Ovary (tissue), 9 donors: Measurements from ENCODE around the gene APBB2. TPM values are rescaled to one million over a fixed set of nuclear protein-coding genes. Genes with fewer than 3 reads are reported as not detected.

Experiments used
- DNase-seq, 5 donors: peaks; one replicate each; pipeline ENCODE4 v3.0.0-alpha.2; 2019 to 2020
- H3K27ac ChIP-seq, 2 donors: fragments of 200-600 bp; one replicate each; pipeline versions ENCODE4 v1.5.1 to v1.8.0; 2019 to 2022
- H3K27me3 ChIP-seq: fragments of 200-600 bp; one replicate; pipeline ENCODE4 v1.8.0; 2022
- H3K36me3 ChIP-seq: fragments of 200-600 bp; sonication (generic); one replicate; pipeline ENCODE4 v1.5.1; 2019
- H3K4me1 ChIP-seq: one replicate; pipeline ENCODE4 v1.8.1; 2013; ENCODE audit warnings: mild to moderate bottlenecking, moderate library complexity; ENCODE audit not compliant: insufficient read depth
- H3K4me3 ChIP-seq: fragments of 200-600 bp; sonication (generic); one replicate; pipeline ENCODE4 v1.5.1; 2017
- H3K9me3 ChIP-seq, 2 donors: fragments of 200-600 bp in 1 of 2; sonication (generic) in 1 of 2; one replicate each; pipeline versions ENCODE4 v1.5.1 to v1.8.1; 2013 to 2019; ENCODE audit warnings: mild to moderate bottlenecking in 1 of 2, moderate library complexity in 1 of 2
- EP300 ChIP-seq: sonication (generic); formaldehyde crosslinking; IDR thresholded peaks from one replicate; pipeline ENCODE4 v1.6.1; 2017; ENCODE audit warnings: antibody characterized with exemption
- POLR2A ChIP-seq: fragments of 450-650 bp; IDR thresholded peaks from one replicate; pipeline ENCODE4 v1.6.1; 2017; ENCODE audit warnings: antibody characterized with exemption, mild to moderate bottlenecking, moderate library complexity
- WGBS, 3 donors: extraction: QIAGEN DNeasy Blood & Tissue Kit in 1 of 3; methylation state at CpG; one replicate each; pipeline versions ENCODE4 v1.1.5 to v1.1.7; 2013 to 2017; 5-methylcytosine and 5-hydroxymethylcytosine counted together
- intact Hi-C, 4 donors: fragments of 100-400 bp; cut with DNase I; formaldehyde crosslinking; loops; one replicate each; pipeline versions ENCODE4 v1.11.0 to v1.15.1; 2022 to 2023
- polyA plus RNA-seq, 2 donors: library from polyadenylated mRNA; stranded (reverse); fragments of 200-250 nt in 1 of 2; fragments of 350-450 nt in 1 of 2; fragmentation: Illumina TruSeq in 1 of 2; extraction: RNeasy Lipid Tissue Mini Kit (QIAGEN cat#74804) in 1 of 2; gene quantifications; one replicate each; pipeline ENCODE4 v1.2.3, GENCODE V29; 2013 to 2014
- total RNA-seq, 7 donors: library from RNA; depleted of rRNA in 2 of 7; stranded (reverse); fragments of >200 nt in 2 of 7; fragmentation: NEBNext Ultra II Directional in 3 of 7; extraction: Animal tissue kit (Norgen Biotek cat#: 25700) in 3 of 7; gene quantifications; one replicate each; pipeline versions ENCODE4 v1.1.0 to v1.2.4, GENCODE V29; 2016 to 2023
- TF ChIP-seq, protein P1 (sequence below), 3 donors: fragments of 450-650 bp in 2 of 3; fragments of 200-600 bp in 1 of 3; IDR thresholded peaks; one replicate each; pipeline versions ENCODE4 v1.5.1 to v1.8.0; 2016 to 2022; ENCODE audit warnings: antibody characterized with exemption in 3 of 3, mild to moderate bottlenecking in 1 of 3
- donor health status: DM: no; HTN: no; CAD: no; lungs with moderate emphysema.
- donor health status: DM: no; HTN: no; CAD: no.
- donor health status: Bipolar disorder and iron deficiency.
- donor health status: DM: yes; HTN: yes; CAD: no.
- donor health status: DM: no; HTN: no; CAD: no.
- donor health status: DM: yes; HTN: yes; CAD: no.

APBB2 gene
- total and polyA plus RNA-seq, 9 donors = 30.9 to 163 (median 80.1) TPM

DNA sequence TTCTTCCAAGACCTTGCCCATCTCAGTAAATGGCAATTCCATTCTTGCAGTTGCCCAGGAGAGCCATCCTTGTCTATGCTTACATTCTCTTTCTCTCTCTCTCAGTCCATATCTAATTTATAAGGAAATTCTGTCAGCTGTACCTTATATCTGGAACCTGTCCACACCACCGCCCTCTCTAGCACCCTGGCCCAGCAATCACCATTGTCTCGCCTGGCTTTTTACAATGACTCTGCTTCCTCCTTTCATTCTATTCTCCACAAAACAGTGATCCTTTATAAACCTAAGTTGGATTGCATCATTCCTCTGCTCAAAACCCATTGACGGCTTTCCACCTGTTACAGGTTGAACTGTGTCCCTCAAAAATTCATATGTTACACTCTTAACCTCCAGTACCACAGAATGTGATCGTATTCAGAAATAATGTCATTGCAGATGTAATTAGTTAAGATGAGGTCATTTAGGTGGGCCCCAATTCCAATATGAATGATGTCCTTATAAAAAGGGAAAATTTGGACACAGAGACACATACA lies 31.3 kb downstream of the APBB2 start:
- Histone ChIP-seq H3K36me3 (no peaks in the 10 kb centered on the region), H3K4me1 (peaks cover 14% of the 10 kb centered on the region), H3K27me3 (no peaks in the 10 kb centered on the region), H3K27ac (no peak overlapping the region), H3K9me3 (no peaks in the 10 kb centered on the region), H3K4me3 (no peak overlapping the region)
- no peak for DNase-seq
- TF ChIP-seq POLR2A (no peak), EP300 (no peak)
- TF ChIP-seq, protein P1, sequence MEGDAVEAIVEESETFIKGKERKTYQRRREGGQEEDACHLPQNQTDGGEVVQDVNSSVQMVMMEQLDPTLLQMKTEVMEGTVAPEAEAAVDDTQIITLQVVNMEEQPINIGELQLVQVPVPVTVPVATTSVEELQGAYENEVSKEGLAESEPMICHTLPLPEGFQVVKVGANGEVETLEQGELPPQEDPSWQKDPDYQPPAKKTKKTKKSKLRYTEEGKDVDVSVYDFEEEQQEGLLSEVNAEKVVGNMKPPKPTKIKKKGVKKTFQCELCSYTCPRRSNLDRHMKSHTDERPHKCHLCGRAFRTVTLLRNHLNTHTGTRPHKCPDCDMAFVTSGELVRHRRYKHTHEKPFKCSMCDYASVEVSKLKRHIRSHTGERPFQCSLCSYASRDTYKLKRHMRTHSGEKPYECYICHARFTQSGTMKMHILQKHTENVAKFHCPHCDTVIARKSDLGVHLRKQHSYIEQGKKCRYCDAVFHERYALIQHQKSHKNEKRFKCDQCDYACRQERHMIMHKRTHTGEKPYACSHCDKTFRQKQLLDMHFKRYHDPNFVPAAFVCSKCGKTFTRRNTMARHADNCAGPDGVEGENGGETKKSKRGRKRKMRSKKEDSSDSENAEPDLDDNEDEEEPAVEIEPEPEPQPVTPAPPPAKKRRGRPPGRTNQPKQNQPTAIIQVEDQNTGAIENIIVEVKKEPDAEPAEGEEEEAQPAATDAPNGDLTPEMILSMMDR (IDR thresholded peaks at IDR 0.05) = no peak
- intact Hi-C loops = no loop called here
- 96 to 99% (median 97%) methylated on average over 4 of the region's 4 CpGs for WGBS, 3 donors

DNA sequence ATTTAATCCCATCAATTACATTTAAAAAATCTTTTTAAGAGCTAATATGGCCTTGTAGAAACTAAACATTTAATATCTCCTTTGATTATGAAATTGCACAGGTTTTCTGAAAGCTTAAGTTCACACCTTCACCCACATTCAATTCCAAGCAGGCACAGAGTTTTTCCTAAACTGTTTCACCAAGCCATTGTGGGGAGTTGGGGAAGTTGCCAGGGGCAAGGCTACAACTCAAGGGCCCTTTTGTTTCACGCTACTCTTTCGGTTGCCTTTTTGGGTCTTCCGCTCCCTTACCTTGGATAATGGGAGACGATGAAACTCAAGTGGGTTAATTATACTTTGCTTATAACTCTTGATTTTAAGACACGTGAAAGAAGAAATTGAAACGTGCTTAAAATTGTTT lies 33.3 kb downstream of the APBB2 start:
- Histone ChIP-seq H3K4me1 (peaks cover 12% of the 10 kb centered on the region), H3K27ac (no peak overlapping the region), H3K27me3 (no peaks in the 10 kb centered on the region), H3K36me3 (no peaks in the 10 kb centered on the region), H3K9me3 (no peaks in the 10 kb centered on the region), H3K4me3 (no peak overlapping the region)
- no peak for DNase-seq
- WGBS, 3 donors = 92 to 93% (median 92%) methylated on average over 6 of the region's 6 CpGs
- TF ChIP-seq, protein P1 (IDR thresholded peaks at IDR 0.05) = no peak
- TF ChIP-seq EP300 (no peak), POLR2A (no peak)
- intact Hi-C loops = no loop called here

DNA sequence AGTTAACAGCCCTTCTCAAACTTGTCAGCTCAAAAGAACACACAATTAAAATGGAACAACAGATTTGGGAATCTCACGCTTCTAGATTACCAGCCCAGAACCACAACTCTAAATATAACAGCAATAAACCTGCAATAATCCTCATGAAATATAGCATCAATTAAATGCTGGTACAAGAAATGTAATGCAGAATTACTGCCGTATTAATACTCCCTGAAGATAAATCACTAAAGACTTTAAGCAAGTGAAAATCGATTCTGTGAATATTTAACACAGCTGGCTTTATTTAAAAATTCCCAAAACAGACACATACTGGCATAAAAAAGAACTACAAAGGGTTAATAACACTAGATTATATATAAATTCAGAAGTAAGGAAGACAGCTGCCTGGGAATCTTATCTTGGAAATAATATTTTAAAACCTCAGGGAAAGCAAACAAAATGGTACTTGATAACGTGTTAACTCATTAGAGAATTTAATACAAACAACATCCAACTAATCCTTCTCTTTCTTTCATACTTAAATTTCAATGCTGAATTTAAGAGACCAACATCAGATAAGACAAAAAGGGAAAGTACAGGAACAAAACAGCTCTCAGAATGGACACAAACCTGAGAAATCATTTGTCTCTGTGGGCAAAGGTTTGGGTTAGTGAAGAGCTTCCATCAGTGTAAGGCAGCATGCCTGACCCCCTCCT lies 34.7 kb downstream of the APBB2 start:
- Histone ChIP-seq H3K4me1 (peaks cover 12% of the 10 kb centered on the region), H3K9me3 (no peaks in the 10 kb centered on the region), H3K27ac (no peak overlapping the region), H3K27me3 (no peaks in the 10 kb centered on the region), H3K36me3 (no peaks in the 10 kb centered on the region), H3K4me3 (no peak overlapping the region)
- 10 to 16% (median 11%) methylated on average over 4 of the region's 4 CpGs for WGBS, 3 donors
- TF ChIP-seq EP300 (no peak), POLR2A (no peak)
- TF ChIP-seq, protein P1 (IDR thresholded peaks at IDR 0.05) = no peak
- DNase-seq = no peak
- intact Hi-C loops = no loop called here

DNA sequence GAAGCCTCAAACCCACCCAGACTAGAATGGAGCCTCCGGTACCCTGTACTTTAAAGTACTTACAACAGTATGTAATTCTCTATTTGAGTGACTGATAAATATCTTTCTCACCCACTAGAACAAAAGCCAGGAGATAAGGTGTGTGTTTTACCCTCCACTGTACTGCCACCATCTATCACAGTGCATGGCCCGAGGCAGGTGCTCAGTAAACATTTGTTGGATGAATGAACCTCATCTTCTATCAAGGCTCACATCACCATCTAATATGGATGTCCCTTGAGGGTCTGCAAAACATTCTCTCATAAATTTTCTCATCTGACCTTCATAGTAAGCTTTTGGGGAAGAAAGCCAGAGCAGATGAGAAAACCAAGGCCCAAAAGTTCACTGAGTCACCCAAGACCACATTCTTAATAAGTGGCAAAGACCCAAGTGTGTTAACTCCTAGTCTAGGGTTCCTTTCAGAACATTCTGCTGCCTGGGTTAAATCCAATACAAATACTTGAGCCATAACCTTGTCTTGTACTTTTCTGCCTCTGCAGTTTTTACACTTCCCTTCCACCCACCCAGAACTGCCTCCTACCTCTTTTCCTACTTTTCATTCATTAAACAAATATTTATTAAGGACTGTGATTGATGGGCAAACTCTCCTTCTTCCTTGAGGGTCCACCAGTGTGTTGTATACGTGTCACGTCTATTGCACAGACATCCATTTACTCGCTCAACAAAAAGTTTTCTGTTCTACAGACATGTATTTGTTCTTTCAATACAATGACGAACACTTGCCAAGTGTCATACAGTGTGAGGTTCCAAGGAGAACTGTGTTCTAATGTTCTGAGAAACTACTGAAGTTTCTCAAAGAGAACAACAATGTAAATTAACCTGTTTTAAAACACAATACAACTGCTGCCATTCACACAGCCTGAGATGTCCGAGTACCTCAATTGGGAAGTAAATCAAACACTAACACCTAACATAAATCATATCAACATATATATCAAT lies 35.7 kb downstream of the APBB2 start:
- Histone ChIP-seq H3K36me3 (no peaks in the 10 kb centered on the region), H3K4me1 (peaks cover 12% of the 10 kb centered on the region), H3K27me3 (no peaks in the 10 kb centered on the region), H3K9me3 (no peaks in the 10 kb centered on the region), H3K4me3 (no peak overlapping the region), H3K27ac (no peak overlapping the region)
- 52 to 58% (median 56%) methylated on average over 7 of the region's 7 CpGs for WGBS, 3 donors
- no peak for DNase-seq
- intact Hi-C loops = no loop called here
- TF ChIP-seq, protein P1 (IDR thresholded peaks at IDR 0.05) = no peak
- TF ChIP-seq POLR2A (no peak), EP300 (no peak)
